Measurements from ENCODE around the gene ANKRD49.

ANKRD49 gene

DNA sequence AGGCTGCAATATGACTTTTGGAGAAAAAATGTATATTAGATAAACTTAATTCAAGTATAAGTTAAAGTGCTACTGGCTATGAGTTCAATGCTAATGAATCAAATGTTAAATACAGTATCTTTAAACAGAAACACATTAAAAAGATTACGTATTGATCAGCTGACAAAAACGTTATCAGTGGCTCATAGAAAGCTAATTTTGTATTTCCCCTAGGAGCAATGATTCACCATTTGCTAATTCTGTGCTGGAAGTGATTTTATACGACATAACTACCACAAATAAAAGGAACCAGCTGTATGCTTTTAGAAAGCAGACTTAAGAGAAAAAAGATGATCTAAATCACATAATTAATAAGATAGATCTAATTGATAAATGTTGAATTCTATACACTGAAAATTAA lies 43.7 kb upstream of the ANKRD49 start:
- POLR2A ChIA-PET: no interaction called here
- CTCF ChIA-PET: no interaction called here
- no peak for DNase-seq (ENCODE audit: extremely low spot score)
- no peak for TF ChIP-seq FOXK2 (IDR thresholded peaks at IDR 0.05)
- TF ChIP-seq LEF1 (IDR thresholded peaks at IDR 0.05; ENCODE audit: borderline replicate concordance): no peak
- no peak for TF ChIP-seq CTBP1 (IDR thresholded peaks at IDR 0.05; ENCODE audit: borderline replicate concordance)
- TF ChIP-seq FOXA1 (IDR thresholded peaks at IDR 0.05): no peak
- no peak for TF ChIP-seq TARDBP (IDR thresholded peaks at IDR 0.05)

DNA sequence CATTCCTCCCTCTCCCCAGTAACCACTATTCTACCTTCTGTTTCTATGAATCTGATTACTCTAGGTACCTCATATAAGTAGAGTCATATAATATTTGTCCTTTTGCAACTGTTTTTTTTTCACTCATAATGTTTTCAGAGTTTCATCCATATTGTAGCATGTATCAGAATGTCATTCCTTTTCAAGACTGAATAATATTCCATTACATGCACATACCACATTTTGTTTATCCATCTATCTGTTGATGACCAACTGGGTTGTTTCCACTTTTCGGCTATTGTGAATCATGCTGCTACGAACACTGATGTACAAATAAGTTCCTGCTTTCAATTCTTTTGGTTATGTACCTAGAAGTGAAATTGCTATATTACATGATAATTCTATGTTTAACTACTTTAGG lies 40.8 kb upstream of the ANKRD49 start:
- no peak for DNase-seq (ENCODE audit: extremely low spot score)
- TF ChIP-seq LEF1 (IDR thresholded peaks at IDR 0.05; ENCODE audit: borderline replicate concordance) (no peak), NFRKB (IDR thresholded peaks at IDR 0.05) (no peak), SUZ12 (IDR thresholded peaks at IDR 0.05) (no peak), TARDBP (IDR thresholded peaks at IDR 0.05) (no peak), L3MBTL2 (conservative IDR thresholded peaks at IDR 0.05) (no peak)
- ChIA-PET POLR2A (no interaction called here), CTCF (no interaction called here)

DNA sequence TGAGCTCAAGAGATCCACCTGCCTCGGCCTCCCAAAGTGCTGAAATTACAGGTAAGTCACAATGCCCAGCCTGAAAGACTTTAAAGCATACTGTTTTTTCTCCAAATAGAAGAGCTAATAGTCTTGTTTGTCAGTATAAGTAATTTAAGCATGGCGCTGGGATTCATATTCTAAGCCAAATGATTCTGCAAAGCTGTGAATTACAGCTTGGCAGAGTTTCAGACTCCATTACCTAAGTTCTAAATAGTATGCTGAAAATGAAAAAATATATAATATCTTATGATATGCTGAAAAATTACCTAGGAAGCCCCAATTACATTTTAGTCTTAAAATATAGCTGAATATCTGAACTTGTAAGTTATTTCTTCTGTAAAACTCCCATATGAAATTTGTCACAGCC lies 39.5 kb upstream of the ANKRD49 start:
- TF ChIP-seq BHLHE40 (IDR thresholded peaks at IDR 0.05; ENCODE audit: borderline replicate concordance): no peak
- TF ChIP-seq LEF1 (IDR thresholded peaks at IDR 0.05; ENCODE audit: borderline replicate concordance): no peak
- TF ChIP-seq CTBP1 (IDR thresholded peaks at IDR 0.05; ENCODE audit: borderline replicate concordance): no peak
- TF ChIP-seq ZNF384 (IDR thresholded peaks at IDR 0.05): no peak
- TF ChIP-seq FOXK2 (IDR thresholded peaks at IDR 0.05): no peak
- no peak for TF ChIP-seq SUZ12 (IDR thresholded peaks at IDR 0.05)
- TF ChIP-seq, protein P1, sequence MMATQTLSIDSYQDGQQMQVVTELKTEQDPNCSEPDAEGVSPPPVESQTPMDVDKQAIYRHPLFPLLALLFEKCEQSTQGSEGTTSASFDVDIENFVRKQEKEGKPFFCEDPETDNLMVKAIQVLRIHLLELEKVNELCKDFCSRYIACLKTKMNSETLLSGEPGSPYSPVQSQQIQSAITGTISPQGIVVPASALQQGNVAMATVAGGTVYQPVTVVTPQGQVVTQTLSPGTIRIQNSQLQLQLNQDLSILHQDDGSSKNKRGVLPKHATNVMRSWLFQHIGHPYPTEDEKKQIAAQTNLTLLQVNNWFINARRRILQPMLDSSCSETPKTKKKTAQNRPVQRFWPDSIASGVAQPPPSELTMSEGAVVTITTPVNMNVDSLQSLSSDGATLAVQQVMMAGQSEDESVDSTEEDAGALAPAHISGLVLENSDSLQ (IDR thresholded peaks at IDR 0.05): no peak
- TF ChIP-seq TARDBP (IDR thresholded peaks at IDR 0.05): no peak
- no peak for TF ChIP-seq NFRKB (IDR thresholded peaks at IDR 0.05)
- TF ChIP-seq SP1 (IDR thresholded peaks at IDR 0.05): no peak
- TF ChIP-seq FOXM1 (IDR thresholded peaks at IDR 0.05; ENCODE audit: borderline replicate concordance): no peak
- POLR2A ChIA-PET: no interaction called here
- CTCF ChIA-PET: no interaction called here
- no peak for DNase-seq (ENCODE audit: extremely low spot score)

DNA sequence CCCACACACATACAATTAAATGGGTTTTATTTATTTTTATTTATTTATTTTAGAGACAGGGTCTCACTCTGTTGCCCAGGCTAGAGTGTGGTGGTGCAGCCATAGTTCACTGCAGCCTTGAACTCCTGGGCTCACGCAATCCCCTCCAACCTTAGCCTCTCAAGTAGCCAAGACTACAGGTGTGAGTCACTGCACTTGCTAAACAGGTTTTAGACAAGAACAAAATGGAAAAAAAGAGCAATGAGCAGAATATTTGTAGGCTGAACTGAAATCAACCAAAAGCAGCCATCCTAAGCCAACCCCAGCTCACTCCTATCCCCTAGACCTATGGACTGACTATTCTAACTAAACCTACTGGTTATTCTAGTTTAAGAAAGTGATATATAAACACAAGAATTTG lies 37.9 kb upstream of the ANKRD49 start:
- POLR2A ChIA-PET: no interaction called here
- CTCF ChIA-PET: no interaction called here
- TF ChIP-seq L3MBTL2 (conservative IDR thresholded peaks at IDR 0.05) (no peak), ELF4 (IDR thresholded peaks at IDR 0.05) (no peak), SUZ12 (IDR thresholded peaks at IDR 0.05) (no peak), FOXM1 (IDR thresholded peaks at IDR 0.05; ENCODE audit: borderline replicate concordance) (no peak), TARDBP (IDR thresholded peaks at IDR 0.05) (no peak), BHLHE40 (IDR thresholded peaks at IDR 0.05; ENCODE audit: borderline replicate concordance) (no peak), HDGF (IDR thresholded peaks at IDR 0.05; ENCODE audit: borderline replicate concordance) (no peak), NFRKB (IDR thresholded peaks at IDR 0.05) (no peak), FOXK2 (IDR thresholded peaks at IDR 0.05) (no peak), CTBP1 (IDR thresholded peaks at IDR 0.05; ENCODE audit: borderline replicate concordance) (no peak), FOXA1 (IDR thresholded peaks at IDR 0.05) (no peak), ARNT (IDR thresholded peaks at IDR 0.05) (no peak), ZNF384 (IDR thresholded peaks at IDR 0.05) (no peak)
- TF ChIP-seq, protein P1 (IDR thresholded peaks at IDR 0.05): no peak
- no peak for DNase-seq (ENCODE audit: extremely low spot score)

DNA sequence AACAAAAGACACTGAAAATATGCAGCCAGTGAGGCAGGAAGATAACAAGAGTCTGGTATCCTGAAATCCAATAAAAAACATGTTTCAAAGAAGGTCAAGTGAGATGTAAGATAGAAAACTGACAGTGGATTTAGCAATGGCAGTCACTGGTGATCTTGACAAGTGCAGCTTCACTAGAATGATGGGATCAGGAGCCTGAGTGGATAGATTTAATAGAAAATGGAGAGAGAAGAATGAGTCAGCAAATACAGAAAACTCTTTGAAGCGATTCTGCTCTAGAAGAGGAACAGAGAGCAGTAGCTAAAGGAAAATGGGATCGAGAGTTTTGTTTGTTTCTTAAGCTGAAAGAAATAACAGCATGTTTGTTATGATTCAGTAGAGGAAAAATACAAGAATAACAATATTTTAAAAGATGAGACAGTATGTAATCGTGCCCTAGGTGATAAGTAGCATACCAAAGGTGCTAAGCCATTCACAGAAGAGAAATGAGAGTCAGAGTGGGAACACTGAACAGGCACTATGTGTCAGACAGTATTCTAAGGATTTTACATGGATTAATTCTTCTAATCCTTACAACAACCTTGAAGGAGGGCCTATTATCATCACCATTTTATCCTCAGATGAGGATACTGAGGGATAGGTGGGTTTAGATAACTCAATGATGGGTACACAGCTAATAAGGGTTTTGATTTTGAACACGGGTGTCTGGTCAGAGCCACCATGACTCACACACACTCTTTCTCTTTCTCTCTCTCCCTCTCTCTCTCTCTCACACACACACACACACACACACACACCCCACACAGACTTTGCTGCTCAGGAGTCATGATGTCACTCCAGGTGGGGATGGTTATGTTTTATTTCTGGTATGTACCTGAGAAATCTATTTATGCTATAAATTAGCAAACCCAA lies 36.4 kb upstream of the ANKRD49 start:
- DNase-seq (ENCODE audit: extremely low spot score): no peak
- ChIA-PET CTCF (no interaction called here), POLR2A (interaction anchor here (0.7 kb wide), 1 partner anchor 158 kb away, joined by 3 read pairs; no protein-coding TSS in a partner anchor)
- TF ChIP-seq, protein P1 (IDR thresholded peaks at IDR 0.05): no peak
- TF ChIP-seq HDGF (IDR thresholded peaks at IDR 0.05; ENCODE audit: borderline replicate concordance): no peak
- TF ChIP-seq L3MBTL2 (conservative IDR thresholded peaks at IDR 0.05): no peak
- no peak for TF ChIP-seq FOXA1 (IDR thresholded peaks at IDR 0.05)
- no peak for TF ChIP-seq ZNF384 (IDR thresholded peaks at IDR 0.05)

DNA sequence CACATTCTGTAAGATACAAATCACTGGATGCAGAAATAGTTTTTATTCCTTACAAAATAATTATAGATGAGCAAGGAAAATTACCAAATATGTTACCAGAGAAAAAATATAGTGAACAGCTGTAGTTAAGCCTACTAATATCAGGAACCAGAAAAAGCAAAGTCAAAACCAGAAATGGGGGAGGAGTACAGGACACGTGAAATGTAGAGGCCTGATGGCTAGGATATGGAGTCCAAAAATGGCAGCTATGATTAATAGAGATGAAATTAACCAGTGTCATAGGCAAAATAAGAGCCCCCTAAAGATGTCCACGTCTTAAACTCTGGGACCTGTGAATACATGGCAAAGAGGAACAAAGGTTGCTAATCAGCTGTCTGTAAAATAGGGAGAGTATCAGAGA lies 34.2 kb upstream of the ANKRD49 start:
- DNase-seq (ENCODE audit: extremely low spot score): no peak
- CTCF ChIA-PET: interaction anchor here (0.5 kb wide), 1 partner anchor 133 kb away, joined by 3 read pairs; no protein-coding TSS in a partner anchor
- TF ChIP-seq ARNT (IDR thresholded peaks at IDR 0.05): no peak
- POLR2A ChIA-PET: no interaction called here

- TF ChIP-seq SP1 (IDR thresholded peaks at IDR 0.05) (no peak), NFRKB (IDR thresholded peaks at IDR 0.05) (no peak), ARNT (IDR thresholded peaks at IDR 0.05) (no peak), FOXA1 (IDR thresholded peaks at IDR 0.05) (no peak), HDGF (IDR thresholded peaks at IDR 0.05; ENCODE audit: borderline replicate concordance) (no peak), FOXM1 (IDR thresholded peaks at IDR 0.05; ENCODE audit: borderline replicate concordance) (no peak), BHLHE40 (IDR thresholded peaks at IDR 0.05; ENCODE audit: borderline replicate concordance) (no peak), SUZ12 (IDR thresholded peaks at IDR 0.05) (no peak), TARDBP (IDR thresholded peaks at IDR 0.05) (no peak), LEF1 (IDR thresholded peaks at IDR 0.05; ENCODE audit: borderline replicate concordance) (no peak)
- TF ChIP-seq, protein P1 (IDR thresholded peaks at IDR 0.05): no peak
- POLR2A ChIA-PET: no interaction called here
- CTCF ChIA-PET: no interaction called here
- DNase-seq (ENCODE audit: extremely low spot score): no peak
Measured at GRCh38 chr11:94469416-94469815, 24.4 kb upstream of the ANKRD49 start.
